SK-N-SH treated with all-trans-retinoic acid at 6 μM for 48 hours (cell line): Measurements from ENCODE around the gene INTS14.

ENCODE experiments used
- ATAC-seq: fragments of 200-7000 bp; cut with Tn5 transposase; 3 replicates; pipeline ENCODE4 v1.9.1; 2020; ENCODE audit warnings: mild to moderate bottlenecking, moderate library complexity
- CREB5 ChIP-seq: fragments of 250-450 bp; sonication (Bioruptor Pico); IDR thresholded peaks from 2 replicates; pipeline ENCODE4 v1.5.1; 2020; ENCODE audit warnings: low read depth, mild to moderate bottlenecking, moderate library complexity
- CSDC2 ChIP-seq: fragments of 250-450 bp; sonication (Bioruptor Pico); IDR thresholded peaks from 2 replicates; pipeline ENCODE4 v1.5.0; 2020; ENCODE audit warnings: mild to moderate bottlenecking, moderate library complexity
- CSRNP3 ChIP-seq: fragments of 250-450 bp; sonication (Bioruptor Pico); IDR thresholded peaks from 2 replicates; pipeline ENCODE4 v1.5.1; 2021; ENCODE audit warnings: mild to moderate bottlenecking, moderate library complexity
- ESRRG ChIP-seq: fragments of 250-450 bp; sonication (Bioruptor Pico); IDR thresholded peaks from 2 replicates; pipeline ENCODE4 v1.6.1; 2021; ENCODE audit warnings: mild to moderate bottlenecking
- GLIS3 ChIP-seq: fragments of 250-450 bp; sonication (Bioruptor Pico); IDR thresholded peaks from 2 replicates; pipeline ENCODE4 v1.5.0; 2020; ENCODE audit warnings: mild to moderate bottlenecking, moderate library complexity
- PATZ1 ChIP-seq: fragments of 250-450 bp; sonication (Bioruptor Pico); IDR thresholded peaks from 2 replicates; pipeline ENCODE4 v1.8.0; 2020; ENCODE audit warnings: mild to moderate bottlenecking, moderate library complexity, borderline replicate concordance
- POU6F1 ChIP-seq: fragments of 250-450 bp; sonication (Bioruptor Pico); IDR thresholded peaks from 2 replicates; pipeline ENCODE4 v1.8.0; 2021; ENCODE audit warnings: low read depth, mild to moderate bottlenecking, moderate library complexity, borderline replicate concordance
- PPARA ChIP-seq: fragments of 250-450 bp; sonication (Bioruptor Pico); IDR thresholded peaks from 2 replicates; pipeline ENCODE4 v1.5.0; 2020; ENCODE audit warnings: mild to moderate bottlenecking, borderline replicate concordance
- RARB ChIP-seq: fragments of 250-450 bp; sonication (Bioruptor Pico); IDR thresholded peaks from 2 replicates; pipeline ENCODE4 v1.8.0; 2021; ENCODE audit warnings: mild to moderate bottlenecking, moderate library complexity
- SNAI2 ChIP-seq: fragments of 250-450 bp; sonication (Bioruptor Pico); IDR thresholded peaks from 2 replicates; pipeline ENCODE4 v1.5.0; 2020; ENCODE audit warnings: mild to moderate bottlenecking, moderate library complexity
- TCF4 ChIP-seq: fragments of 250-450 bp; sonication (Bioruptor Pico); IDR thresholded peaks from 2 replicates; pipeline ENCODE4 v1.8.0; 2021; ENCODE audit warnings: mild to moderate bottlenecking, moderate library complexity, borderline replicate concordance
- TOX ChIP-seq: fragments of 250-450 bp; sonication (Bioruptor Pico); IDR thresholded peaks from 2 replicates; pipeline ENCODE4 v1.8.0; 2021; ENCODE audit warnings: mild to moderate bottlenecking, moderate library complexity, borderline replicate concordance
- ZC3H10 ChIP-seq: fragments of 250-450 bp; sonication (Bioruptor Pico); IDR thresholded peaks from 2 replicates; pipeline ENCODE4 v1.5.1; 2021; ENCODE audit warnings: mild to moderate bottlenecking, moderate library complexity
- ZFP3 ChIP-seq: fragments of 250-450 bp; sonication (Bioruptor Pico); IDR thresholded peaks from 2 replicates; pipeline ENCODE4 v1.5.0; 2020; ENCODE audit warnings: mild to moderate bottlenecking, moderate library complexity
- ZFP30 ChIP-seq: fragments of 450-650 bp; formaldehyde crosslinking; IDR thresholded peaks from 2 replicates; pipeline ENCODE4 v1.5.0; 2022; ENCODE audit warnings: mild to moderate bottlenecking, moderate library complexity
- ZNF565 ChIP-seq: fragments of 450-650 bp; formaldehyde crosslinking; conservative IDR thresholded peaks from 2 replicates; pipeline ENCODE4 v1.5.0; 2020; ENCODE audit warnings: low read depth, mild to moderate bottlenecking, moderate library complexity
- TF ChIP-seq, protein P1 (sequence below): fragments of 250-450 bp; sonication (Bioruptor Pico); IDR thresholded peaks from 2 replicates; pipeline ENCODE4 v1.5.0; 2020; ENCODE audit warnings: mild to moderate bottlenecking, moderate library complexity

INTS14 gene

DNA sequence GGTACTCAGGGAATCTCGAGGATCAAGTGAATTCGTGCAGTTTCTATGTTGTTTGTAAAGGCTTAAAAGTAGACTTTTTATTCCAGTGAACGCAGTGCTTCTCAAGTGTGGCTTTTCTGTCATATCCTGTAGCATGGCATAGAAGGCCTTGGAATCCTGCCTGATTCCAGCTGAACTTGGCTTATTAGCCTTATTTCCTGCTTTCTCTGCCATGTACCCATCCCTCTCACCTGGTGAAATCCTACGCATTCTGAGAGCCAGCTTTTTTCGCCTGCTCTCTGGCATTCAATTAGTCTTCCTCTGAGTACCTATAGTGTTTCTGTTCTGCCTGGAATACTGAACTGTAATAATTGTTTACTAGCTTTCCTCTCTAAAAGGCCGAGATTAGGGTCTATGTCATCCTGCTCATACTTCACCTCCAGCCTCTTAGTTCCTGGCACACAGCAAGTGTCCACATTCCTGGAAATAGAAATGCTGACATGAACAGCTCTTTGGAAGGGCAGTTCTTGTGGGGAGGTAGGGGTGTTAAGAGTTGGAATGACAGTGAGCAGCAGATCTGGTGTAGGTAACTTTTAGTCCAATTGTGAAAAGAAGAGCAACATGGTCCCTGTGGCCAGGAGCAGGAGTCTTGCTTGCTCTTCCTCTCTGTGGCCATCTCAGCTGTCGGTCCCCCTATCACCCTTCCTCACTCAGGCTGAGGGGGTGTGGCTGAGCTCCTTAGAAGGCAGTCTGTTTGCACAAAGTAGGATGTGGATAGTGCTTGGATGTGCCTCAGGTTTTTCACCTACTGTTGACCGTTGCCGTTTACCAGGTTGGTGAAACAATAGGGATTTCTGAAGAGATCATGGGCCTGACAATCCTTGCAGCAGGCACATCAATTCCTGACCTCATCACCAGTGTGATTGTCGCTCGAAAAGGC, 41.2 kb upstream of the INTS14 start:
- no peak for ATAC-seq
- TF ChIP-seq CSRNP3 (CRISPR knock-in tag), result no peak
- TF ChIP-seq GLIS3 (CRISPR knock-in tag), result no peak
- TF ChIP-seq ZC3H10 (CRISPR knock-in tag), result no peak
- TF ChIP-seq, protein P1, sequence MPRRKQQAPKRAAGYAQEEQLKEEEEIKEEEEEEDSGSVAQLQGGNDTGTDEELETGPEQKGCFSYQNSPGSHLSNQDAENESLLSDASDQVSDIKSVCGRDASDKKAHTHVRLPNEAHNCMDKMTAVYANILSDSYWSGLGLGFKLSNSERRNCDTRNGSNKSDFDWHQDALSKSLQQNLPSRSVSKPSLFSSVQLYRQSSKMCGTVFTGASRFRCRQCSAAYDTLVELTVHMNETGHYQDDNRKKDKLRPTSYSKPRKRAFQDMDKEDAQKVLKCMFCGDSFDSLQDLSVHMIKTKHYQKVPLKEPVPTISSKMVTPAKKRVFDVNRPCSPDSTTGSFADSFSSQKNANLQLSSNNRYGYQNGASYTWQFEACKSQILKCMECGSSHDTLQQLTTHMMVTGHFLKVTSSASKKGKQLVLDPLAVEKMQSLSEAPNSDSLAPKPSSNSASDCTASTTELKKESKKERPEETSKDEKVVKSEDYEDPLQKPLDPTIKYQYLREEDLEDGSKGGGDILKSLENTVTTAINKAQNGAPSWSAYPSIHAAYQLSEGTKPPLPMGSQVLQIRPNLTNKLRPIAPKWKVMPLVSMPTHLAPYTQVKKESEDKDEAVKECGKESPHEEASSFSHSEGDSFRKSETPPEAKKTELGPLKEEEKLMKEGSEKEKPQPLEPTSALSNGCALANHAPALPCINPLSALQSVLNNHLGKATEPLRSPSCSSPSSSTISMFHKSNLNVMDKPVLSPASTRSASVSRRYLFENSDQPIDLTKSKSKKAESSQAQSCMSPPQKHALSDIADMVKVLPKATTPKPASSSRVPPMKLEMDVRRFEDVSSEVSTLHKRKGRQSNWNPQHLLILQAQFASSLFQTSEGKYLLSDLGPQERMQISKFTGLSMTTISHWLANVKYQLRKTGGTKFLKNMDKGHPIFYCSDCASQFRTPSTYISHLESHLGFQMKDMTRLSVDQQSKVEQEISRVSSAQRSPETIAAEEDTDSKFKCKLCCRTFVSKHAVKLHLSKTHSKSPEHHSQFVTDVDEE (CRISPR knock-in tag), result no peak
- TF ChIP-seq PATZ1, result no peak
- no peak for TF ChIP-seq TCF4 (CRISPR knock-in tag)
- TF ChIP-seq POU6F1, result no peak
- TF ChIP-seq SNAI2, result no peak
- no peak for TF ChIP-seq RARB
- no peak for TF ChIP-seq CREB5 (CRISPR knock-in tag)
- no peak for TF ChIP-seq ESRRG (CRISPR knock-in tag)
- TF ChIP-seq TOX (CRISPR knock-in tag), result no peak

GRCh38 chr15:65651042-65651322, 40.1 kb upstream of the INTS14 start:
- no peak for TF ChIP-seq PPARA (CRISPR knock-in tag)
- no peak for TF ChIP-seq ESRRG (CRISPR knock-in tag)
- no peak for TF ChIP-seq CSDC2 (CRISPR knock-in tag)
- no peak for TF ChIP-seq ZNF565 (CRISPR knock-in tag)
- TF ChIP-seq GLIS3 (CRISPR knock-in tag), result no peak
- no peak for TF ChIP-seq ZC3H10 (CRISPR knock-in tag)
- TF ChIP-seq RARB, result no peak
- no peak for TF ChIP-seq PATZ1
- TF ChIP-seq ZFP3, result no peak
- TF ChIP-seq ZFP30 (CRISPR knock-in tag), result no peak
- TF ChIP-seq, protein P1 (CRISPR knock-in tag), result no peak
- TF ChIP-seq POU6F1, result no peak
- no peak for TF ChIP-seq CSRNP3 (CRISPR knock-in tag)
- TF ChIP-seq SNAI2, result no peak
- no peak for TF ChIP-seq TCF4 (CRISPR knock-in tag)
- no peak for ATAC-seq
